ENCODE measurements around the gene PTPRT.
"Not testable (repeated sequence)": the region's sequence is repeated elsewhere in the genome, so short reads cannot be mapped to it uniquely, and the experiment has no call there.

The PTPRT gene

GRCh38 chr20:42267793-42268384 is 921.8 kb downstream of the PTPRT start:
- no peak for TF ChIP-seq POLR2A (IDR thresholded peaks at IDR 0.05; ENCODE audit: low read depth, low read length)
- DNase-seq (ENCODE audit: insufficient read length, low spot score): no peak
- FAIRE-seq: no peak

GRCh38 chr20:42261766-42262270 is 927.9 kb downstream of the PTPRT start:
- FAIRE-seq (no peak), DNase-seq (ENCODE audit: insufficient read length, low spot score) (no peak)
- no peak for TF ChIP-seq POLR2A (IDR thresholded peaks at IDR 0.05; ENCODE audit: low read depth, low read length)

DNA sequence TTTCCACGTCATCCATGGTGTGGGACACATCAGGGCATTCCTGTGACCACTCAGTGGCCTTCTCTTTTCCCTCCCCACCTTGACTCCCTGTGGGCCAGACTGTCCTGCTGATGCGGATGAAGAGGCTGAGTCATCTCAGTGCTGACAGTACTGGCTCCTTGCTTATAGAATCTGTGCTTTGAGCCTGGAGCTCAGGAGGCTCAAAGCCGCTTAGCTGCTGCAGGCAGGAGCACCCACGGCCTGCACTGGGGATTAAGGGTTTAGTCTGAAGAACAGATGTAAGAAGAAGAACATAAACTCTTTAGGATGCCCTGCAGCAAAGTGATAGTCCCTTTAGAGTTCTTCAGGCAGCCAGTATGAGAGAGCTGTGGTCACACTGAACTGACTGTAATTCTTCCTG is 929.5 kb downstream of the PTPRT start:
- FAIRE-seq (no peak), DNase-seq (ENCODE audit: insufficient read length, low spot score) (no peak)
- TF ChIP-seq POLR2A (IDR thresholded peaks at IDR 0.05; ENCODE audit: low read depth, low read length): no peak

- FAIRE-seq: no peak
- no peak for DNase-seq (ENCODE audit: insufficient read length, low spot score)
- no peak for TF ChIP-seq POLR2A (IDR thresholded peaks at IDR 0.05; ENCODE audit: low read depth, low read length)
Measured at GRCh38 chr20:42259389-42259788, 930.3 kb downstream of the PTPRT start.

DNA sequence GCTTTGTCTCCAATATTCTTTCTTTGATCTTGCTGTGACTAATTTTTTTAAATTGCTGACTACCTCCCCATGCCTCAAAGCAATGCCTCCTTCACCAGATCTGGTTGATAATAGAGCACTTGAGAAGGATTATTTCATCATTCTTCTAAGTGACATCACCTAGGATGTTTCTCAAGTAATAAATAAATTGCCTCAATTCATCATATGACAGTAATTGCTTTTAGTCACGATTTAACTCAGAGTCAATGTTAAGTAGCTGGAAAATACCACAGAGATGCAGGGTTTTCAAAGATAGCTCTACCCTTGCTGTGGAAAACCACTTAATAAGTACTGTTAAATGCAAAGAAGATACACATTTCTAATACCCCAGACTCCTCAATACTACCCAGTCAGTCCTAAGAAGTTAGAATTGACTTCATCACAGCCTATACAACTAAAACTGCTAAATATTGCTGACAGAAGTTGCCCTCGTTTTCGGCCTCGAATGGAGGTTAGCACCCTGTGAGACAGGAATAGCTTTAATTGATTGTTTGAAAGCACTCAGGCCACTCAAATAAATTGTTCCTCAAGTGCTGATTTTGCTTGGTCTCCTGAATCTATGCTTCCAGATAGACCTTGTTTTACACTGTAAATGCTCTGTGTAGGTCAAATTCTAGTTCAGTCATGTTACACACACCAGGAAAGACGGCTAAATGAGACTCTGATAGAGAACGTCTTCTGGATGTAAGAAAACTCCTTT is 931.0 kb downstream of the PTPRT start:
- TF ChIP-seq POLR2A (IDR thresholded peaks at IDR 0.05; ENCODE audit: low read depth, low read length): no peak
- DNase-seq (ENCODE audit: insufficient read length, low spot score): no peak
- no peak for FAIRE-seq

- no peak for TF ChIP-seq POLR2A (IDR thresholded peaks at IDR 0.05; ENCODE audit: low read depth, low read length)
- DNase-seq (ENCODE audit: insufficient read length, low spot score) (no peak), FAIRE-seq (no peak)
Measured at GRCh38 chr20:42255821-42256220, 933.9 kb downstream of the PTPRT start.

GRCh38 chr20:42254673-42255072 is 935.0 kb downstream of the PTPRT start:
- no peak for FAIRE-seq
- TF ChIP-seq POLR2A (IDR thresholded peaks at IDR 0.05; ENCODE audit: low read depth, low read length): no peak

DNA sequence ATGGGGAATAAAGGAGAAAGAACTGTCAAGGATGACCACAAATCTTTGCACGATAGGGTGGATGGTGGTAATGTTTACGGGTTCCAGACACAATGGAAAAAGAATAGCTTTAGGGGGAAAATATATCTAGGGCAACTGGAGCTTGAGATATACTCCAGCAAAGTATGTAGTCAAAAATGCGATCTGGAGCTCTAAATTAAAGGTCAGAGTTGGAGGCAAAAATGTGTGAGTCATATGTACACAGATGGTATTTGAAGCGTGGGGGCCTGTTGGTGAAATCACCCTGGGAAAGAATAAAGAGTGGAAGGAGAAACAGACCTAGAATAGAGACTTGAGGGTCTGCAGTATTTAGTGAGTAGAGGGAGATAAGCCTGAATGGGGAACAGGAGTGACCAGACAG is 937.6 kb downstream of the PTPRT start:
- no peak for TF ChIP-seq POLR2A (IDR thresholded peaks at IDR 0.05; ENCODE audit: low read depth, low read length)
- no peak for DNase-seq (ENCODE audit: insufficient read length, low spot score)
- FAIRE-seq: no peak

More at GRCh38 chr20:42254673-42255072, 935.0 kb downstream of the PTPRT start:
- no peak for DNase-seq (ENCODE audit: insufficient read length, low spot score)

GRCh38 chr20:42218621-42219374 is 970.9 kb downstream of the PTPRT start:
- TF ChIP-seq POLR2A (IDR thresholded peaks at IDR 0.05; ENCODE audit: low read depth, low read length): no peak
- DNase-seq (ENCODE audit: insufficient read length, low spot score) (no peak), FAIRE-seq (no peak)

DNA sequence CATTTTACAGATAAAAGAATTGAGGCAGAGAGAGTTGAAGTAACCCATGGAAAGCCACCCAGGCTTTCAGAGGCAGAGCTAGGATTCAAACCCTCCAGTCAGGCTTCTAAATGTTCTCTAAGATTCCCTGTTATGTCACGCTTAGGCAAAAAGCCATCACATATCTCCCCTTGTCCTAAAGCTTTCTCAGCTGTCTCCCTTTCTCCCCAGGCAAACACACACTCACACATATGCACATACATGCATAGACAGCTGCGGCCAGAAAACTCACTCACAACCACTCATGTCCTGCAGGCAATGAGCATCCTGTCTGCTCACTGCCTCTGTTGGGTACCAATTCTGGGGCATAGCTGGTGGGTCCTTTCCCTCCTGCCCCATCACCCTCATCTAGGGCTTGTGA is 975.6 kb downstream of the PTPRT start:
- no peak for DNase-seq (ENCODE audit: insufficient read length, low spot score)
- TF ChIP-seq POLR2A (IDR thresholded peaks at IDR 0.05; ENCODE audit: low read depth, low read length): no peak
- no peak for FAIRE-seq

DNA sequence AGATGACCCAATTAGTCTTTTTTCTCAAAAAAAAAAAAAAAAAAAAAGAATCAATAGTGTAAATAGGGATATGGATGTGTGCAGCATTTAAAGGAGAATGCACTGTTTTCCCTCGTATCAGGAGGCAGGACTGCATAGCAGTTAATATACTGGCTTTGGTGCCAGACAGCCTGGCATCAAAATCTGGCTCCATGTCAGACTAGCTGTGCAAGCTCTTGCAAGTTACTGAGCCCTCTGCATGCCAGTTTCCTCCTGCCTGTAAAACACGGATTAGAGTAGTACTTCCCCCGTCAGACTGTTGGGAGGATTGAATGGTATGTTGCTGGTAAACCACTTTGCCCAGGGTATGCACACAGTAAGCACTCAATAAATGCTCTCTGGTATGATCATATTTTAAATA is 977.3 kb downstream of the PTPRT start:
- FAIRE-seq (no peak), DNase-seq (ENCODE audit: insufficient read length, low spot score) (no peak)
- no peak for TF ChIP-seq POLR2A (IDR thresholded peaks at IDR 0.05; ENCODE audit: low read depth, low read length)

DNA sequence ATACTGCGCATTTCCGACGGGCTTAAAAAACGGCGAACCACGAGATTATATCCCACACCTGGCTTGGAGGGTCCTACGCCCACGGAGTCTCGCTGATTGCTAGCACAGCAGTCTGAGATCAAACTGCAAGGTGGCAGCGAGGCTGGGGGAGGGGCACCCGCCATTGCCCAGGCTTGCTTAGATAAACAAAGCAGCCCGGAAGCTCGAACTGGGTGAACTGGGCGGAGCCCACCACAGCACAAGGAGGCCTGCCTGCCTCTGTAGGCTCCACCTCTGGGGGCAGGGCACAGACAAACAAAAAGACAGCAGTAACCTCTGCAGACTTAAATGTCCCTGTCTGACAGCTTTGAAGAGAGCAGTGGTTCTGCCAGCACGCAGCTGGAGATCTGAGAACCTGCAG is 983.1 kb downstream of the PTPRT start:
- DNase-seq (ENCODE audit: insufficient read length, low spot score); FAIRE-seq: not testable (repeated sequence)

DNA sequence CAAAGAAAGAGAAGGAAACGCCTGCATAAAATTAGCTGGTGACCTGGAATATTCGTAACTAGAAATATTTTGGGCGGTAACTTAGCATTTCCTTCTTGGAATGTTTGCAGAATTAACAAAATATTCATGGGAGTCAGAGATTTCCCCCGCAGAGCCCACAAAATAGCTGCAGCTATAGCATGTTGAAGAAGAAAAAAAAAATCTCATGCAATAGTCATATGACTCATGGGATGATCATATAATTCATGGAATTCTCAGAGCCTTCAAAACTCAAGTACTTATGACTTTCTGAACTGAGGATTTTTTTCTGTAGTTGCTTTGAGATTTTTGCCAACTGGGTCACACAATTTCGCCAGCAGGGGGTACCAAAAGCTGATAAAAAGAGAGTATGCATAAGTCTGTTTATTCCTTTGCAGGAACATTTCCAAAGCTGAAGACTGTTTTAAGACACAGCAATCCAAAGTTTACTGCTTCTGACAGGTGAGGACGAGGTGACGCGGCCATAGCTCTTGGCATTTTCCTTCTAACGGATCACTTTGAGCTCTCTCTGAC is 985.5 kb downstream of the PTPRT start:
- DNase-seq (ENCODE audit: insufficient read length, low spot score): no peak
- FAIRE-seq: no peak
- no peak for TF ChIP-seq POLR2A (IDR thresholded peaks at IDR 0.05; ENCODE audit: low read depth, low read length)

- no peak for TF ChIP-seq POLR2A (IDR thresholded peaks at IDR 0.05; ENCODE audit: low read depth, low read length)
- FAIRE-seq (no peak), DNase-seq (ENCODE audit: insufficient read length, low spot score) (no peak)
Measured at GRCh38 chr20:42197599-42197998, 992.1 kb downstream of the PTPRT start.
